H1 (cell line): ENCODE results near the gene ASB17. TPM values are rescaled to one million over a fixed set of nuclear protein-coding genes. Genes with fewer than 3 reads are reported as not detected.

Experiments used
- CTCF ChIA-PET: fragments of 300-600 bp; sonication (Branson Sonifier 250); formaldehyde crosslinking; loops from one replicate; lab custom pipeline; 2021; ENCODE audit not compliant: partially characterized antibody; lab: Charles Lee
- POLR2A ChIA-PET: fragments of 300-600 bp; sonication (Branson Sonifier 250); formaldehyde crosslinking; loops from one replicate; lab custom pipeline; 2021; ENCODE audit warnings: inconsistent platforms; ENCODE audit not compliant: partially characterized antibody; lab: Charles Lee
- DNase-seq, 2 experiments: peaks; one replicate each; pipeline versions ENCODE4 v3.0.0 to v3.0.0-alpha.2; 2010 to 2022; ENCODE audit warnings: low spot score in 2 of 2, low read depth in 1 of 2, mixed read lengths in 1 of 2
- FAIRE-seq: peaks from 2 replicates; lab custom pipeline; 2011; peaks lifted over from hg19 to GRCh38; lab: Jason Lieb, UNC
- H2AFZ ChIP-seq: 2 replicates; pipeline ENCODE4 v1.8.1; 2012; ENCODE audit warnings: low read length, inconsistent platforms
- H2AK5ac ChIP-seq: 2 replicates; pipeline ENCODE4 v1.6.1; 2013; ENCODE audit warnings: low read depth, low read length
- H2BK120ac ChIP-seq: replicated peaks from 2 replicates; pipeline ENCODE3; 2013; ENCODE audit warnings: low read depth, low read length, inconsistent platforms
- H2BK12ac ChIP-seq: 2 replicates; pipeline ENCODE4 v1.6.1; 2013; ENCODE audit warnings: low read depth, low read length
- H2BK15ac ChIP-seq: 2 replicates; pipeline ENCODE4 v1.6.1; 2013; ENCODE audit warnings: low read length
- H2BK20ac ChIP-seq: 2 replicates; pipeline ENCODE4 v1.6.1; 2013; ENCODE audit warnings: low read length
- H2BK5ac ChIP-seq: 2 replicates; pipeline ENCODE4 v1.6.1; 2013; ENCODE audit warnings: low read depth, low read length
- H3K14ac ChIP-seq: 2 replicates; pipeline ENCODE4 v1.6.1; 2013; ENCODE audit warnings: inconsistent platforms; ENCODE audit not compliant: insufficient read length
- H3K18ac ChIP-seq: 2 replicates; pipeline ENCODE4 v1.6.1; 2013; ENCODE audit warnings: low read length; ENCODE audit errors: extremely low read depth
- H3K23ac ChIP-seq: 2 replicates; pipeline ENCODE4 v1.6.1; 2013; ENCODE audit warnings: inconsistent platforms; ENCODE audit not compliant: insufficient read length
- H3K23me2 ChIP-seq: 2 replicates; pipeline ENCODE4 v1.6.1; 2013; ENCODE audit warnings: low read depth, low read length
- H3K27ac ChIP-seq: 2 replicates; pipeline ENCODE4 v1.6.1; 2011; ENCODE audit warnings: low read depth, low read length, inconsistent platforms
- H3K27me3 ChIP-seq, 4 experiments: replicated peaks in 1 of 4; 1 replicate in 1 of 4; 2 replicates in 3 of 4; pipeline versions ENCODE4 v1.6.1 to v1.8.1; 2011 to 2013; ENCODE audit warnings: low read length in 3 of 4, mild to moderate bottlenecking in 3 of 4, inconsistent platforms in 2 of 4, mixed read lengths in 2 of 4, moderate library complexity in 1 of 4; ENCODE audit not compliant: control insufficient read depth in 3 of 4, insufficient read depth in 3 of 4; ENCODE audit errors: extremely low read depth in 1 of 4
- H3K36me3 ChIP-seq, 4 experiments: 2 replicates each; pipeline versions ENCODE4 v1.6.1 to v1.8.1; 2011 to 2013; ENCODE audit warnings: mild to moderate bottlenecking in 4 of 4, low read length in 3 of 4, moderate library complexity in 2 of 4, control low read depth in 1 of 4, inconsistent platforms in 1 of 4; ENCODE audit not compliant: insufficient read depth in 4 of 4, control insufficient read depth in 2 of 4
- H3K4ac ChIP-seq: replicated peaks from 2 replicates; pipeline ENCODE3; 2013; ENCODE audit warnings: low read length, low read depth, mixed read lengths, inconsistent platforms; ENCODE audit not compliant: insufficient read length
- H3K4me1 ChIP-seq, 4 experiments: replicated peaks in 1 of 4; 1 replicate in 1 of 4; 2 replicates in 3 of 4; pipeline versions ENCODE4 v1.6.1 to v1.8.1; 2011 to 2013; ENCODE audit warnings: low read length in 3 of 4, inconsistent platforms in 2 of 4, mixed read lengths in 1 of 4; ENCODE audit not compliant: insufficient read depth in 4 of 4, control insufficient read depth in 3 of 4
- H3K4me2 ChIP-seq, 2 experiments: 2 replicates each; pipeline versions ENCODE4 v1.6.1 to v1.8.1; 2011 to 2013; ENCODE audit warnings: low read depth in 2 of 2, low read length in 2 of 2, control low read depth in 1 of 2, inconsistent platforms in 1 of 2, mild to moderate bottlenecking in 1 of 2; ENCODE audit not compliant: insufficient read depth in 1 of 2
- H3K4me3 ChIP-seq, 4 experiments: fragments of 200-600, 300-600 bp in 1 of 4; sonication (generic), shearing (Covaris generic), sonication (Bioruptor Twin) in 1 of 4; 2 replicates each; pipeline versions ENCODE4 v1.5.1 to v1.8.1; 2011 to 2016; ENCODE audit warnings: low read length in 4 of 4, low read depth in 3 of 4, control low read depth in 2 of 4, inconsistent platforms in 2 of 4, mild to moderate bottlenecking in 2 of 4, mixed read lengths in 1 of 4, moderate library complexity in 1 of 4; ENCODE audit not compliant: insufficient read depth in 2 of 4; ENCODE audit errors: extremely low read depth in 1 of 4
- H3K56ac ChIP-seq: replicated peaks from 2 replicates; pipeline ENCODE3; 2013; ENCODE audit warnings: low read depth, mild to moderate bottlenecking, mixed read lengths, low read length, inconsistent platforms; ENCODE audit not compliant: insufficient read length
- H3K79me1 ChIP-seq: 2 replicates; pipeline ENCODE4 v1.6.1; 2013; ENCODE audit warnings: low read depth, low read length, control low read depth
- H3K79me2 ChIP-seq, 2 experiments: 2 replicates each; pipeline versions ENCODE4 v1.6.1 to v1.8.1; 2012 to 2013; ENCODE audit warnings: low read length in 2 of 2, mild to moderate bottlenecking in 2 of 2, inconsistent platforms in 1 of 2; ENCODE audit not compliant: insufficient read depth in 2 of 2, control insufficient read depth in 1 of 2
- H3K9ac ChIP-seq, 4 experiments: replicated peaks in 1 of 4; 1 replicate in 1 of 4; 2 replicates in 3 of 4; pipeline versions ENCODE4 v1.6.1 to v1.8.1; 2011 to 2013; ENCODE audit warnings: low read depth in 3 of 4, low read length in 3 of 4, control low read depth in 2 of 4, mild to moderate bottlenecking in 2 of 4, moderate library complexity in 2 of 4, inconsistent platforms in 1 of 4; ENCODE audit errors: extremely low read depth in 1 of 4
- H3K9me3 ChIP-seq, 2 experiments: 2 replicates each; pipeline versions ENCODE4 v1.6.1 to v1.8.1; 2012 to 2013; ENCODE audit warnings: mild to moderate bottlenecking in 2 of 2, moderate library complexity in 2 of 2, control low read depth in 1 of 2, inconsistent platforms in 1 of 2, low read depth in 1 of 2, low read length in 1 of 2, mixed read lengths in 1 of 2; ENCODE audit not compliant: insufficient read depth in 2 of 2
- H4K20me1 ChIP-seq, 2 experiments: replicated peaks in 1 of 2; 2 replicates each; pipeline versions ENCODE3 to v1.8.1; 2011 to 2013; ENCODE audit warnings: inconsistent platforms in 2 of 2, low read length in 2 of 2, mild to moderate bottlenecking in 1 of 2; ENCODE audit not compliant: insufficient read depth in 2 of 2, control insufficient read depth in 1 of 2
- H4K5ac ChIP-seq: 2 replicates; pipeline ENCODE4 v1.6.1; 2013; ENCODE audit warnings: low read length, low read depth, mixed read lengths, inconsistent platforms; ENCODE audit not compliant: insufficient read length
- H4K8ac ChIP-seq: 2 replicates; pipeline ENCODE4 v1.8.0; 2013; ENCODE audit warnings: mild to moderate bottlenecking, moderate library complexity, low read length, inconsistent platforms; ENCODE audit not compliant: insufficient read depth; ENCODE audit errors: extremely low read depth
- H4K91ac ChIP-seq: replicated peaks from 2 replicates; pipeline ENCODE3; 2013; ENCODE audit warnings: low read length, mixed read lengths, inconsistent platforms; ENCODE audit not compliant: insufficient read length
- KDM5A ChIP-seq: fragments of 200-600 bp; IDR thresholded peaks from 2 replicates; pipeline ENCODE4 v1.7.1; 2012; ENCODE audit warnings: mild to moderate bottlenecking, low read length, inconsistent platforms, mixed read lengths
- WGBS, 2 experiments: shearing (Covaris generic) in 1 of 2; methylation state at CpG; one replicate each; pipeline versions ENCODE4 v1.1.6 to v1.1.7; 2013 to 2015; ENCODE audit warnings: low lambda C conversion rate in 2 of 2, mixed read lengths in 2 of 2, inconsistent platforms in 1 of 2, low coverage in 1 of 2, missing lambda C conversion rate in 1 of 2; ENCODE audit not compliant: insufficient replicate concordance in 2 of 2, insufficient coverage in 1 of 2, insufficient read length in 1 of 2; ENCODE audit errors: extremely low coverage in 1 of 2, missing lambda C conversion rate in 1 of 2; 5-methylcytosine and 5-hydroxymethylcytosine counted together
- polyA plus RNA-seq, 7 experiments: library from polyadenylated mRNA; depleted of rRNA in 3 of 7; stranded (reverse) in 5 of 7; unstranded in 2 of 7; fragments of >200 nt in 5 of 7; fragments of 200-250 nt in 2 of 7; gene quantifications; 1 replicate in 5 of 7; 2 replicates in 1 of 7; 4 replicates in 1 of 7; pipeline versions ENCODE4 v1.2.1 to v1.2.3, GENCODE V29; 2011 to 2013; ENCODE audit warnings: missing spikeins in 2 of 7, mixed read lengths in 2 of 7
- total RNA-seq: library from RNA; stranded (reverse); fragmentation: NEBNext Ultra II Directional; extraction: Animal tissue kit (Norgen Biotek cat#: 25700); gene quantifications from 2 replicates; pipeline ENCODE4 v1.2.1, GENCODE V29; 2021

Gene ASB17
- total and polyA plus RNA-seq, 2 of the 8 experiments (the other 6 are each of a cell fraction or from before 2014, with no cell fraction given) = not detected

- no peaks in the 10 kb centered on the region for H3K23me2 ChIP-seq
- no peak overlapping the region for H3K27ac ChIP-seq
- H2BK5ac ChIP-seq = no peak overlapping the region
- no peak overlapping the region for H2AFZ ChIP-seq
- no peak overlapping the region for H3K56ac ChIP-seq
- no peak for DNase-seq
- no peak overlapping the region for H3K23ac ChIP-seq
- H3K4me2 ChIP-seq = no peak overlapping the region
- peaks cover 8 to 12% of the 10 kb centered on the region in 2 experiments; a peak in 3 of 4 replicates for H3K9me3 ChIP-seq
- H2BK20ac ChIP-seq = no peak overlapping the region
- H2BK120ac ChIP-seq = no peak overlapping the region
- H2AK5ac ChIP-seq = no peak overlapping the region
- no peaks in the 10 kb centered on the region for H3K79me1 ChIP-seq
- no peak for TF ChIP-seq KDM5A
- TF ChIP-seq, all 59 proteins: peak for 0
- ChIA-PET CTCF (no interaction called here), POLR2A (no interaction called here)
- Histone ChIP-seq H3K79me2 (no peaks in the 10 kb centered on the region), H2BK12ac (no peak overlapping the region), H4K8ac (no peak overlapping the region), H3K36me3 (no peaks in the 10 kb centered on the region), H3K9ac (no peak overlapping the region), H3K14ac (no peak overlapping the region), H3K27me3 (no peaks in the 10 kb centered on the region), H3K4me1 (peaks cover 0 to 3% (median 0%) of the 10 kb centered on the region in 4 experiments; a peak in 1 of 7 replicates), H3K4ac (no peak overlapping the region), H4K5ac (no peak overlapping the region), H4K20me1 (no peaks in the 10 kb centered on the region), H3K4me3 (no peak overlapping the region), H3K18ac (no peak overlapping the region), H4K91ac (no peak overlapping the region), H2BK15ac (no peak overlapping the region)
- FAIRE-seq = no peak
- 80% methylated on average over 1 of the region's 1 CpG; no CpG with 5 or more reads in 1 of the 2 experiments for WGBS, 2 experiments
Observed at GRCh38 chr1:75870951-75871350, 61.3 kb downstream of the ASB17 start.

Other genes with a start within 250 kb of the ASB17 start
- gene ACADM, start 207.7 kb downstream of the ASB17 start, total RNA-seq = 40.0 and 41.7 TPM in 2 replicates
- 10.3 and 14.3 TPM in 2 replicates for gene ACADM, start 207.7 kb downstream of the ASB17 start, polyA plus RNA-seq (2011; rRNA removed)
- 117 and 124 TPM in 2 replicates for gene RABGGTB, start 146.1 kb downstream of the ASB17 start, total RNA-seq
- gene RABGGTB, start 146.1 kb downstream of the ASB17 start, polyA plus RNA-seq (2011; rRNA removed) = 46.3 and 70.7 TPM in 2 replicates
- 0.22 and 0.25 TPM in 2 replicates for gene MSH4, start 135.5 kb downstream of the ASB17 start, total RNA-seq
- 0.02 and 0.03 TPM in 2 replicates for gene MSH4, start 135.5 kb downstream of the ASB17 start, polyA plus RNA-seq (2011; rRNA removed)
- 17.2 and 19.0 TPM in 2 replicates for gene ST6GALNAC3, start 142.3 kb upstream of the ASB17 start, total RNA-seq
- 2.6 and 4.9 TPM in 2 replicates for gene ST6GALNAC3, start 142.3 kb upstream of the ASB17 start, polyA plus RNA-seq (2011; rRNA removed)